HepG2 (cell line): ENCODE results near the gene GUCY2D. TPM values are rescaled to one million over a fixed set of nuclear protein-coding genes. Genes with fewer than 3 reads are reported as not detected.

ENCODE experiments used
- CENPT ChIP-seq: sonication (generic); formaldehyde crosslinking; IDR thresholded peaks from 2 replicates; pipeline ENCODE4 v1.8.0; 2022; ENCODE audit warnings: low read depth, mild to moderate bottlenecking, moderate library complexity, missing genetic modification reagents
- DR1 ChIP-seq: sonication (generic); formaldehyde crosslinking; IDR thresholded peaks from 2 replicates; pipeline ENCODE4 v1.8.0; 2021; ENCODE audit warnings: mild to moderate bottlenecking, missing genetic modification reagents, inconsistent platforms
- DZIP1 ChIP-seq: sonication (generic); formaldehyde crosslinking; IDR thresholded peaks from 2 replicates; pipeline ENCODE4 v1.5.0; 2020; ENCODE audit warnings: mild to moderate bottlenecking, missing genetic modification reagents
- ETV6 ChIP-seq: sonication (generic); formaldehyde crosslinking; conservative IDR thresholded peaks from 2 replicates; pipeline ENCODE4 v1.4.0; 2020; ENCODE audit warnings: missing genetic modification reagents
- IKZF1 ChIP-seq: fragments of 450-650 bp; IDR thresholded peaks from 2 replicates; pipeline ENCODE4 v1.7.1; 2016
- MTF2 ChIP-seq: sonication (generic); formaldehyde crosslinking; IDR thresholded peaks from 2 replicates; pipeline ENCODE4 v1.5.0; 2020; ENCODE audit warnings: missing genetic modification reagents, borderline replicate concordance
- NFKBIZ ChIP-seq: IDR thresholded peaks from 2 replicates; pipeline ENCODE4 v1.6.1; 2018; ENCODE audit warnings: missing genetic modification reagents, missing compliant biosample characterization
- PCBP2 ChIP-seq: fragments of 200-400 bp; formaldehyde crosslinking; optimal IDR thresholded peaks from 2 replicates; pipeline ENCODE3; 2018; ENCODE audit warnings: low read length, low read depth; ENCODE audit not compliant: poor library complexity, severe bottlenecking
- RAD21 ChIP-seq: fragments of 450-650 bp; formaldehyde crosslinking; IDR thresholded peaks from 2 replicates; pipeline ENCODE4 v1.5.0; 2020; ENCODE audit warnings: mild to moderate bottlenecking
- SKIL ChIP-seq: sonication (generic); formaldehyde crosslinking; IDR thresholded peaks from 2 replicates; pipeline ENCODE4 v1.8.0; 2022; ENCODE audit warnings: missing genetic modification reagents, mild to moderate bottlenecking, moderate library complexity, borderline replicate concordance
- SMAD1 ChIP-seq: sonication (generic); formaldehyde crosslinking; IDR thresholded peaks from 2 replicates; pipeline ENCODE4 v1.4.0; 2020; ENCODE audit warnings: missing genetic modification reagents, low read depth, mild to moderate bottlenecking, borderline replicate concordance
- SRSF1 ChIP-seq: fragments of 200-400 bp; formaldehyde crosslinking; optimal IDR thresholded peaks from 2 replicates; pipeline ENCODE3; 2017; ENCODE audit warnings: mild to moderate bottlenecking, low read depth, low read length, moderate library complexity
- ZNF441 ChIP-seq: sonication (generic); formaldehyde crosslinking; IDR thresholded peaks from 2 replicates; pipeline ENCODE4 v1.7.0; 2021; ENCODE audit warnings: missing genetic modification reagents, borderline replicate concordance
- ZNF772 ChIP-seq: sonication (generic); formaldehyde crosslinking; IDR thresholded peaks from 2 replicates; pipeline ENCODE4 v1.5.0; 2020; ENCODE audit warnings: mild to moderate bottlenecking, missing genetic modification reagents
- ZNF790 ChIP-seq: sonication (generic); formaldehyde crosslinking; IDR thresholded peaks from 2 replicates; pipeline ENCODE4 v1.8.0; 2022; ENCODE audit warnings: missing genetic modification reagents, mild to moderate bottlenecking, borderline replicate concordance
- polyA plus RNA-seq, 8 experiments: library from polyadenylated mRNA; depleted of rRNA in 3 of 8; stranded (reverse) in 7 of 8; unstranded in 1 of 8; fragments of >200 nt; fragmentation: Illumina TruSeq in 4 of 8; extraction: Trizol in 4 of 8; gene quantifications; 2 replicates each; pipeline versions ENCODE4 v1.2.1 to v1.2.3, GENCODE V29; 2011 to 2016; ENCODE audit warnings: low read depth in 4 of 8, missing spikeins in 1 of 8, mixed read lengths in 1 of 8; ENCODE audit not compliant: insufficient read depth in 1 of 8
- total RNA-seq, 5 experiments: library from RNA; depleted of rRNA; stranded (reverse); fragments of >200 nt; fragmentation: Illumina TruSeq; extraction: Trizol; gene quantifications; 2 replicates each; pipeline ENCODE4 v1.2.3, GENCODE V29; 2016; ENCODE audit warnings: low read depth in 1 of 5
- TF ChIP-seq, protein P1 (sequence below): sonication (generic); formaldehyde crosslinking; IDR thresholded peaks from 2 replicates; pipeline ENCODE4 v1.4.0; 2020; ENCODE audit warnings: missing genetic modification reagents
- TF ChIP-seq, protein P2 (sequence below): sonication (generic); formaldehyde crosslinking; IDR thresholded peaks from 2 replicates; pipeline ENCODE4 v1.8.1; 2023; ENCODE audit warnings: missing genetic modification reagents, mild to moderate bottlenecking, borderline replicate concordance

Gene GUCY2D
- total and polyA plus RNA-seq, 2 of the 13 experiments (the other 11 are each of a cell fraction or from before 2014, with no cell fraction given): not detected

DNA sequence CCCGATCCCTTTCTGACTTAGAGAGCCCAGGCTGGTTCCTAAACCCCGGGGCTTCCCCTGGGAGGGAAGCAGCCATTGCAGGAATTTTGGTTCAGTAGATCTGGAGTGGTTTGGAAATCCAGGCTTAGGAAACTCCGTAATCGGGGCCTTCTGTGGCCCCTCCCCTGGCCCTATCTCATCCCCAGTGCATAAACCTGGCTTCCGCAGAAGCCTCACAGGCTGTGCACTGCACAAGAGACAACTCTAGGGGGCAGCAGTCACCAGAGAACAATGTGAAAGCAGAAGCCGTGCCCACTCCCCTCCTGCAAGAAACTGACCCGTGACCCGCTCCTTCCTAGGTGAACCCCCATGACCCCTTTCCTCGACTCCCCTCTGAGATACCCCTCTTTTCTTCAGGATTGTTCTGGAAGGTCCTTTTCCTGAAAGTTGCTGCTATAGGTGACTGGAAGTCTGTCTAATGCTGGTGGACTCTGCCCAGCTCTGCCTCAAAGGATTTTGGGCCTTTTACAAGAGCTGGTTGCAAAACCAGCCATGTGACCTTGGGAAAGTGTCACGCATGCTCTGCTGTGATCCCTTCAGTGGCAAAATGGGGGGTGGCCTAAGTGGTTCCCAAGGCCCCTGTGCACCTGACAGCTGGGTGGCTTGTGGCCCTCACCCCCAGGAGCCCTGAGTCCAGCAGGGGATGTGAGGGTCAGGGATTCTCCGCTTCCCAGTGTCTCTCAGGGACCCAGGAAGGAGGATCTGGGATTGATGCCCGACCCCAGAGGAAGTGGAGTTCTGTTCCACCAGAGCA, 14.4 kb downstream of the GUCY2D start (continued):
- TF ChIP-seq, protein P1, sequence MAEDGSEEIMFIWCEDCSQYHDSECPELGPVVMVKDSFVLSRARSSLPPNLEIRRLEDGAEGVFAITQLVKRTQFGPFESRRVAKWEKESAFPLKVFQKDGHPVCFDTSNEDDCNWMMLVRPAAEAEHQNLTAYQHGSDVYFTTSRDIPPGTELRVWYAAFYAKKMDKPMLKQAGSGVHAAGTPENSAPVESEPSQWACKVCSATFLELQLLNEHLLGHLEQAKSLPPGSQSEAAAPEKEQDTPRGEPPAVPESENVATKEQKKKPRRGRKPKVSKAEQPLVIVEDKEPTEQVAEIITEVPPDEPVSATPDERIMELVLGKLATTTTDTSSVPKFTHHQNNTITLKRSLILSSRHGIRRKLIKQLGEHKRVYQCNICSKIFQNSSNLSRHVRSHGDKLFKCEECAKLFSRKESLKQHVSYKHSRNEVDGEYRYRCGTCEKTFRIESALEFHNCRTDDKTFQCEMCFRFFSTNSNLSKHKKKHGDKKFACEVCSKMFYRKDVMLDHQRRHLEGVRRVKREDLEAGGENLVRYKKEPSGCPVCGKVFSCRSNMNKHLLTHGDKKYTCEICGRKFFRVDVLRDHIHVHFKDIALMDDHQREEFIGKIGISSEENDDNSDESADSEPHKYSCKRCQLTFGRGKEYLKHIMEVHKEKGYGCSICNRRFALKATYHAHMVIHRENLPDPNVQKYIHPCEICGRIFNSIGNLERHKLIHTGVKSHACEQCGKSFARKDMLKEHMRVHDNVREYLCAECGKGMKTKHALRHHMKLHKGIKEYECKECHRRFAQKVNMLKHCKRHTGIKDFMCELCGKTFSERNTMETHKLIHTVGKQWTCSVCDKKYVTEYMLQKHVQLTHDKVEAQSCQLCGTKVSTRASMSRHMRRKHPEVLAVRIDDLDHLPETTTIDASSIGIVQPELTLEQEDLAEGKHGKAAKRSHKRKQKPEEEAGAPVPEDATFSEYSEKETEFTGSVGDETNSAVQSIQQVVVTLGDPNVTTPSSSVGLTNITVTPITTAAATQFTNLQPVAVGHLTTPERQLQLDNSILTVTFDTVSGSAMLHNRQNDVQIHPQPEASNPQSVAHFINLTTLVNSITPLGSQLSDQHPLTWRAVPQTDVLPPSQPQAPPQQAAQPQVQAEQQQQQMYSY (CRISPR knock-in tag): no peak
- TF ChIP-seq MTF2 (CRISPR knock-in tag) (0 out of 2 replicates have a peak, but pooled peaks have one; percentile 29), SRSF1 (no peak), CENPT (CRISPR knock-in tag) (no peak), DR1 (CRISPR knock-in tag) (no peak), ETV6 (no peak), DZIP1 (CRISPR knock-in tag) (no peak), ZNF441 (CRISPR knock-in tag) (peak; percentile 60; the same call in 1 of the 2 replicates), PCBP2 (no peak), RAD21 (CRISPR knock-in tag) (peak; percentile 54; the same call in 1 of the 2 replicates), ZNF790 (no peak), IKZF1 (no peak), SKIL (CRISPR knock-in tag) (no peak), NFKBIZ (CRISPR knock-in tag) (no peak; the same call in 1 of the 2 replicates), SMAD1 (CRISPR knock-in tag) (no peak), ZNF772 (no peak)
- TF ChIP-seq, protein P2, sequence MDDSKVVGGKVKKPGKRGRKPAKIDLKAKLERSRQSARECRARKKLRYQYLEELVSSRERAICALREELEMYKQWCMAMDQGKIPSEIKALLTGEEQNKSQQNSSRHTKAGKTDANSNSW (CRISPR knock-in tag): no peak
